Stomach (tissue), 9 donors: ENCODE results near the gene EIF1AD. TPM values are rescaled to one million over a fixed set of nuclear protein-coding genes. Genes with fewer than 3 reads are reported as not detected.

Source experiments
- DNase-seq, 2 donors: peaks; one replicate each; pipeline versions ENCODE4 v3.0.0 to v3.0.0-alpha.2; 2013 to 2019
- H3K27ac ChIP-seq, 5 donors: fragments of 200-600 bp in 4 of 5; sonication (generic) in 4 of 5; one replicate each; pipeline ENCODE4 v1.5.1; 2013 to 2019; ENCODE audit warnings: mild to moderate bottlenecking in 1 of 5, moderate library complexity in 1 of 5
- H3K27me3 ChIP-seq, 3 donors: fragments of 200-600 bp; sonication (generic); one replicate each; pipeline ENCODE4 v1.5.1; 2017 to 2019; ENCODE audit warnings: mixed run types in 1 of 3
- H3K36me3 ChIP-seq, 4 donors: fragments of 200-600 bp; sonication (generic); 1 replicate in 3 of 4; 2 replicates in 1 of 4; pipeline ENCODE4 v1.5.1; 2016 to 2019
- H3K4me1 ChIP-seq, 4 donors: fragments of 200-600 bp; sonication (generic); one replicate each; pipeline ENCODE4 v1.5.1; 2016 to 2019
- H3K4me3 ChIP-seq, 4 donors: fragments of 200-600 bp; sonication (generic) in 3 of 4; one replicate each; pipeline ENCODE4 v1.5.1; 2016 to 2019; ENCODE audit warnings: mild to moderate bottlenecking in 1 of 4
- H3K9me3 ChIP-seq, 4 donors: fragments of 200-600 bp; sonication (generic); one replicate each; pipeline ENCODE4 v1.5.1; 2016 to 2019
- EP300 ChIP-seq: sonication (generic); formaldehyde crosslinking; IDR thresholded peaks from one replicate; pipeline ENCODE4 v1.6.1; 2017; ENCODE audit warnings: antibody characterized with exemption
- POLR2A ChIP-seq, 4 donors: fragments of 450-650 bp; IDR thresholded peaks; one replicate each; pipeline ENCODE4 v1.6.1; 2016; ENCODE audit warnings: antibody characterized with exemption in 4 of 4, control low read depth in 2 of 4, mild to moderate bottlenecking in 1 of 4, moderate library complexity in 1 of 4
- POLR2AphosphoS5 ChIP-seq, 3 donors: sonication (generic); formaldehyde crosslinking; IDR thresholded peaks; one replicate each; pipeline ENCODE4 v1.6.1; 2016; ENCODE audit warnings: antibody characterized with exemption in 3 of 3
- WGBS, 5 donors: extraction: QIAGEN DNeasy Blood & Tissue Kit in 3 of 5; methylation state at CpG; one replicate each; pipeline versions ENCODE4 v1.1.5 to v1.1.7; 2013 to 2018; 5-methylcytosine and 5-hydroxymethylcytosine counted together
- intact Hi-C: fragments of 100-400 bp; cut with DNase I; formaldehyde crosslinking; loops from one replicate; pipeline ENCODE4 v1.15.1; 2023; ENCODE audit warnings: low total_unique reads
- polyA plus RNA-seq, 3 donors: library from polyadenylated mRNA; stranded (reverse); fragments of 200-250 nt; gene quantifications; one replicate each; pipeline ENCODE4 v1.2.3, GENCODE V29; 2013
- total RNA-seq, 5 donors: library from RNA; depleted of rRNA; stranded (reverse); fragments of >200 nt; gene quantifications; one replicate each; pipeline versions ENCODE4 v1.1.0 to v1.2.3, GENCODE V29; 2014 to 2016
- TF ChIP-seq, protein P1 (sequence below), 7 experiments: fragments of 450-650 bp in 4 of 7; fragments of 200-600 bp in 3 of 7; sonication (generic) in 3 of 7; IDR thresholded peaks; one replicate each; pipeline ENCODE4 v1.5.1; 2016 to 2019; ENCODE audit warnings: antibody characterized with exemption in 7 of 7, control low read depth in 2 of 7, mild to moderate bottlenecking in 1 of 7
- donor health status: healthy with polysubstance abuse.
- donor health status: Bipolar disorder and iron deficiency.
- donor health status: healthy.

EIF1AD gene
- total and polyA plus RNA-seq, 8 donors, result 3.8 to 26.1 (median 13.1) TPM; not detected in 1

DNA sequence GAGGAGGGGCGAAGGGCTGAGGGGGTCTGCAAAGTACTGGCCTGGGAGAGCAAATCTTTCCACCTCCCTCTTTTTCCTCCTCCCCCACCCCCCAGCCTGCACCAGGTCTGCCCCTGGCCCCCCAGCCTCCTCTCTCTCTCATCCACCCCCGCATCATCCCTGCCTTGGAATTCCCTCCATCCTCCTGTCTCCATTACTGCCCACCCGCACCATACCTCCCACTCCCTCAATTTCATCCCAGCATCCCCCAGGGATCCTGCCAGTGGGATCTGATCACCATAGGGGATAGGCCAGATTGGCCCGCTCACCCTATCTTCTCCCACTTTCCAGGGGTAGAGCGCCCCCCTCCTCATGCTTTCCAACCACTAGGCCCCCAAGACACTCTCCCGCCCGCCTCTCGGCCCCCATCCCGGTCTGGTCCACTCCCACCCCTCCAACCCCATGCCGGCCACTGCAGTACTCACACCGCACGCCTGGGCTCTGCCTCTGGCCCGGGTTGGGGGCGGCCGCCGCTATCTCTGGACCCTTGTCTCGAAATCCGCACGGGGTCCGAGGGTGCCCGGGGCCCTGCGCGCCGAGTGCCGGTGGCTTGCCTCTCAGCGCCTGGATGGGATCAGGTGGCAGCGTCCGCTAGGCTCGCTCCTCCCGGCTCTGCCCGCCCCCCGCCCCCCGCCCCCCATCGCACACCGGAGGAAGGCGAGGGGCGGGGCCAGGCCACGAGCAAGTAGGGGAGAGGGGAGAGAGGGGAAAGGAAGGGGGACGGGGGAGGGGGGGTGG lies 46.8 kb upstream of the EIF1AD start, which contains the start of gene GAL3ST3:
Gene GAL3ST3, minus strand, starts transcription at position 615 of the 777 bp plus-strand sequence. CDS start 3,746 bp downstream, outside the sequence.
- intact Hi-C loops, result no loop called here
- DNase-seq, result peak in 1 of 2 donors; percentile 63
- no peak for TF ChIP-seq EP300
- TF ChIP-seq POLR2A (IDR thresholded peaks at IDR 0.05), result no peak
- TF ChIP-seq, protein P1, sequence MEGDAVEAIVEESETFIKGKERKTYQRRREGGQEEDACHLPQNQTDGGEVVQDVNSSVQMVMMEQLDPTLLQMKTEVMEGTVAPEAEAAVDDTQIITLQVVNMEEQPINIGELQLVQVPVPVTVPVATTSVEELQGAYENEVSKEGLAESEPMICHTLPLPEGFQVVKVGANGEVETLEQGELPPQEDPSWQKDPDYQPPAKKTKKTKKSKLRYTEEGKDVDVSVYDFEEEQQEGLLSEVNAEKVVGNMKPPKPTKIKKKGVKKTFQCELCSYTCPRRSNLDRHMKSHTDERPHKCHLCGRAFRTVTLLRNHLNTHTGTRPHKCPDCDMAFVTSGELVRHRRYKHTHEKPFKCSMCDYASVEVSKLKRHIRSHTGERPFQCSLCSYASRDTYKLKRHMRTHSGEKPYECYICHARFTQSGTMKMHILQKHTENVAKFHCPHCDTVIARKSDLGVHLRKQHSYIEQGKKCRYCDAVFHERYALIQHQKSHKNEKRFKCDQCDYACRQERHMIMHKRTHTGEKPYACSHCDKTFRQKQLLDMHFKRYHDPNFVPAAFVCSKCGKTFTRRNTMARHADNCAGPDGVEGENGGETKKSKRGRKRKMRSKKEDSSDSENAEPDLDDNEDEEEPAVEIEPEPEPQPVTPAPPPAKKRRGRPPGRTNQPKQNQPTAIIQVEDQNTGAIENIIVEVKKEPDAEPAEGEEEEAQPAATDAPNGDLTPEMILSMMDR (IDR thresholded peaks at IDR 0.05), result no peak
- no peak for TF ChIP-seq POLR2AphosphoS5 (IDR thresholded peaks at IDR 0.05)
- 12 to 25% (median 13%) methylated on average over 20 to 39 of the region's 39 CpGs for WGBS, 5 donors
- Histone ChIP-seq H3K9me3 (no peaks in the 10 kb centered on the region), H3K36me3 (peaks cover 0 to 4% (median 1%) of the 10 kb centered on the region in 4 donors), H3K4me3 (no peak within 1 kb of the TSS), H3K4me1 (peaks cover 30 to 40% (median 37%) of the 10 kb centered on the region in 4 donors), H3K27me3 (peaks cover 0 to 37% (median 19%) of the 10 kb centered on the region in 3 donors), H3K27ac (no peak within 1 kb of the TSS)

DNA sequence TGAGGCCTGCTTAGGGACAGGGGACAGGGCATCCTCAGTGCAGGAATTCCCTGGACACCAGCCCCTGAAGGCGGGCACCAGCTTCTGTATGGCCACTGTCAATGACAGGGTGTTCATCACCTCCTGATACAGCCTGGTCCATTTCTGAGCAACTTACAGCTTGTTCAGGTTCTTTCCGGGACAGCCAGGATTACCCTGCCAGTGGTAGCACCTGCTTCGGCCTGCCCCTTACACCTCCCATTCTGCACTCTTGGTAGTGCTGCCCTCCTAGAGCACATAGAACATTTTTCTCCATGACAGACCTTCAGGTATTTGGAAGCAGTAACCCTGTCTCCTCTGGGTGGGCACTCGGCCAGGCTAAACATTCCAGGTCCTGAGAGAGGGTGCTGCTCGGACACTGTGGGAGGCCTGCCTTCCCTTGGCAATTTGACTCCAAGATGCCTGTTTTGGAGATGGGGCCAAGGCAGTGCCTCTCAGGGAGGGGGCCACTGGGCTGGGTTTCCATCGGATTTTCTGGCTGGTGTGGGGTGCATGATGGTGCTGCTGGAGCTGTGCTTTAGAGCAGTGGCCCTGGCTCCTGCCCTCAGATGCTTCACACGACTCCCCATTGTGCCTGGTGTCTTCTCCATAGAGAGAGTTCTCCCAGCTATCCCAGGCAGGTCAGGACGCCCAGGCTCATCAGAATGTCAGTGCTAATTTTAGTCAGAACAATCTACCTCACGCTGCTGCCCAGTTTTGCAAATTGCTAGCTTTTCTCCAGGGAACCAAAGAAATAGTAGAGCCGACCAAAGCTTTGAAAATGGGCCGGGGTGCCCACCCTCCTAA lies 45.8 kb upstream of the EIF1AD start:
- 74 to 85% (median 75%) methylated on average over 9 to 11 of the region's 11 CpGs for WGBS, 5 donors
- H3K4me1 ChIP-seq, result peaks cover 20 to 30% (median 27%) of the 10 kb centered on the region in 4 donors
- no peak overlapping the region for H3K27ac ChIP-seq
- no peak for DNase-seq
- no peaks in the 10 kb centered on the region for H3K9me3 ChIP-seq
- intact Hi-C loops, result no loop called here
- H3K4me3 ChIP-seq, result no peak overlapping the region
- TF ChIP-seq, protein P1 (IDR thresholded peaks at IDR 0.05), result no peak
- no peak for TF ChIP-seq POLR2A (IDR thresholded peaks at IDR 0.05)
- H3K27me3 ChIP-seq, result peaks cover 0 to 37% (median 19%) of the 10 kb centered on the region in 3 donors
- H3K36me3 ChIP-seq, result no peaks in the 10 kb centered on the region

DNA sequence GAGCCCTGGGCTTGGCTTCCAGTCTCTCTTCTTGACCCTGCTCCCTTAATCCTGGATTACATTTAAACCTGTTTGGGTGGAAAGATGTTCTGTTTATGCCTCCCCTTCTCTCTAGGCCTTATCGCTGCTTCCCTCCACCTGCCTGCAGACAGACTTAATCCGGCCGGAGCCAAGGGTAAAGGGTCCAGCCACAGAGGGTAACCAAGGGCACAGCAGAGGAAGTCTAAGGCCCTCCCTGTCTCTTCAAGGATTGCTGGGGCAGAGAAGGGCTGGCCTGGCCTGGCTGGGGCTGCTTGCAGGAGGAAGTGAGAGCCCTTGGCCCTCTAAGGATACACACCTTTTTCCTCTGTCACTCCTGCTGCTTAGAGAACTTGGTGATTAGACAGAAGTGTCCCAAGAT lies 44.9 kb upstream of the EIF1AD start:
- 87 to 100% (median 89%) methylated on average over 3 of the region's 3 CpGs for WGBS, 5 donors
- TF ChIP-seq POLR2AphosphoS5 (IDR thresholded peaks at IDR 0.05) (no peak), EP300 (no peak), POLR2A (IDR thresholded peaks at IDR 0.05) (no peak)
- TF ChIP-seq, protein P1 (IDR thresholded peaks at IDR 0.05), result no peak
- peaks cover 20 to 28% (median 27%) of the 10 kb centered on the region in 4 donors for H3K4me1 ChIP-seq
- H3K9me3 ChIP-seq, result no peaks in the 10 kb centered on the region
- intact Hi-C loops, result no loop called here
- DNase-seq, result no peak
- no peak overlapping the region for H3K4me3 ChIP-seq
- peaks cover 0 to 37% (median 19%) of the 10 kb centered on the region in 3 donors for H3K27me3 ChIP-seq
- H3K27ac ChIP-seq, result no peak overlapping the region
- H3K36me3 ChIP-seq, result no peaks in the 10 kb centered on the region

DNA sequence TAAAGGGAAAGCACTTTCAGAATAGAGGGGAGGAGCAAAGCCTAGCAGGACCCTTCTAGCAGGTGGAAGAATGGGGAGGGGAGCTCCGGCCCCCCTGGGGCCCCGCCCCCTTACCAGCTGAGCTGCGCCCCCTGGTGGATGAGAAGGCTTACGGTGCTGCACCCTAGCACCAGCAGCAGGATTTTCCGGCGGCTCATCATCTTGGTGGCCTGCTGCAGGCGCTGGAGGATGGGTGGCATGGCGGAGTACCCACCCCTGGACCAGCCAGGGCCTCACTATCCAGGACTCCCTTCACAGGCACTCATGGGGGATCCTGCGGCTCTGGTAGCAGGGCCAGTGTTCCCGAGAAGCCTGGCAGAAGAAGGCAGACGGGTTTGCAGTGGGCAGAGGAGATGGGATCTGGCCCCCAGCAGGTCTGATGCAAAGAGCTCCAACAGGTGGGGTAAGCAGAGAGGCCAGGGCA lies 43.3 kb upstream of the EIF1AD start:
- intact Hi-C loops, result no loop called here
- no peaks in the 10 kb centered on the region for H3K36me3 ChIP-seq
- peaks cover 13 to 17% (median 16%) of the 10 kb centered on the region in 4 donors for H3K4me1 ChIP-seq
- H3K27ac ChIP-seq, result no peak overlapping the region
- peaks cover 0 to 37% (median 19%) of the 10 kb centered on the region in 3 donors for H3K27me3 ChIP-seq
- no peak overlapping the region for H3K4me3 ChIP-seq
- no peak for TF ChIP-seq POLR2A (IDR thresholded peaks at IDR 0.05)
- no peak for TF ChIP-seq EP300
- TF ChIP-seq, protein P1 (IDR thresholded peaks at IDR 0.05), result peak in 5 of 7 experiments; percentile 44 to 95 (median 85)
- no peak for TF ChIP-seq POLR2AphosphoS5 (IDR thresholded peaks at IDR 0.05)
- 2 to 29% (median 15%) methylated on average over 2 to 11 of the region's 11 CpGs for WGBS, 5 donors
- peak; percentile 82 to 89 for DNase-seq
- H3K9me3 ChIP-seq, result no peaks in the 10 kb centered on the region
